GM23338 (cell line): Measurements from ENCODE around the gene FAM83B. TPM values are rescaled to one million over a fixed set of nuclear protein-coding genes. Genes with fewer than 3 reads are reported as not detected.

Experiments
- ATAC-seq: fragments of 200-7000 bp; cut with Tn5 transposase; 3 replicates; pipeline ENCODE4 v1.9.1; 2020
- DNase-seq: peaks from one replicate; pipeline ENCODE4 v3.0.0-alpha.2; 2015; ENCODE audit warnings: low spot score
- H2AFZ ChIP-seq: fragments of 200-600 bp; sonication (generic); 2 replicates; pipeline ENCODE4 v1.8.0; 2016; ENCODE audit warnings: antibody characterized with exemption, mild to moderate bottlenecking, moderate library complexity
- H3F3A ChIP-seq: fragments of 200-600 bp; sonication (generic); replicated peaks from 2 replicates; pipeline ENCODE4 v1.8.0; 2017; ENCODE audit warnings: antibody characterized with exemption, mixed run types, low read depth
- H3K27ac ChIP-seq: fragments of 200-600 bp; sonication (generic); 2 replicates; pipeline ENCODE4 v1.6.1; 2016; ENCODE audit warnings: low read depth
- H3K27me3 ChIP-seq: fragments of 200-600 bp; sonication (generic); 2 replicates; pipeline ENCODE4 v1.8.0; 2016; ENCODE audit warnings: mild to moderate bottlenecking, mixed run types, moderate library complexity; ENCODE audit not compliant: insufficient read depth
- H3K36me3 ChIP-seq: fragments of 200-600 bp; sonication (generic); 2 replicates; pipeline ENCODE4 v1.8.0; 2016; ENCODE audit warnings: mild to moderate bottlenecking; ENCODE audit not compliant: insufficient read depth
- H3K4me1 ChIP-seq: fragments of 200-600 bp; sonication (generic); 2 replicates; pipeline ENCODE4 v1.8.0; 2016; ENCODE audit warnings: mild to moderate bottlenecking, moderate library complexity; ENCODE audit not compliant: insufficient read depth
- H3K4me2 ChIP-seq: fragments of 200-600 bp; sonication (generic); 2 replicates; pipeline ENCODE4 v1.7.1; 2017; ENCODE audit warnings: mixed run types
- H3K4me3 ChIP-seq: fragments of 200-600 bp; sonication (generic); 2 replicates; pipeline ENCODE4 v1.6.1; 2016; ENCODE audit warnings: mixed run types
- H3K79me2 ChIP-seq: fragments of 200-600 bp; sonication (generic); replicated peaks from 2 replicates; pipeline ENCODE4 v1.8.0; 2017; ENCODE audit warnings: mild to moderate bottlenecking; ENCODE audit not compliant: insufficient read depth
- H3K9me2 ChIP-seq: fragments of 200-600 bp; sonication (generic); 2 replicates; pipeline ENCODE4 v1.8.0; 2017; ENCODE audit not compliant: insufficient read depth
- H4K20me1 ChIP-seq: fragments of 200-600 bp; sonication (generic); replicated peaks from 2 replicates; pipeline ENCODE4 v1.8.0; 2017; ENCODE audit warnings: mild to moderate bottlenecking; ENCODE audit not compliant: insufficient read depth
- H3K27ac Mint-ChIP-seq: 2 replicates; pipeline ENCODE4 v1.8.0; 2020; ENCODE audit warnings: inconsistent platforms, mild to moderate bottlenecking, moderate library complexity, mixed read lengths
- H3K27me3 Mint-ChIP-seq: 3 replicates; pipeline ENCODE4 v1.8.0; 2022; ENCODE audit warnings: low read depth, mild to moderate bottlenecking, moderate library complexity, mixed read lengths, inconsistent platforms; ENCODE audit not compliant: insufficient read depth, poor library complexity
- H3K36me3 Mint-ChIP-seq: 3 replicates; pipeline ENCODE4 v1.8.0; 2021; ENCODE audit warnings: low read depth, mild to moderate bottlenecking, inconsistent platforms, moderate library complexity, mixed read lengths
- H3K4me1 Mint-ChIP-seq: 3 replicates; pipeline ENCODE4 v1.8.0; 2020; ENCODE audit warnings: mild to moderate bottlenecking, inconsistent platforms, mixed read lengths
- H3K4me3 Mint-ChIP-seq: 3 replicates; pipeline ENCODE4 v1.8.0; 2021; ENCODE audit warnings: moderate library complexity, mild to moderate bottlenecking, inconsistent platforms, mixed read lengths
- H3K9me3 Mint-ChIP-seq: 3 replicates; pipeline ENCODE4 v1.8.0; 2020; ENCODE audit warnings: moderate library complexity, mild to moderate bottlenecking, inconsistent platforms, mixed read lengths
- CREB1 ChIP-seq: fragments of 250-450 bp; sonication (Bioruptor Pico); IDR thresholded peaks from 2 replicates; pipeline ENCODE4 v1.5.0; 2020; ENCODE audit warnings: low read depth, mild to moderate bottlenecking, moderate library complexity
- EZH2 ChIP-seq: fragments of 200-600 bp; sonication (generic); IDR thresholded peaks from one replicate; pipeline ENCODE4 v1.8.0; 2017; ENCODE audit warnings: antibody characterized with exemption, mild to moderate bottlenecking, low read depth; ENCODE audit not compliant: unreplicated experiment
- EZH2phosphoT487 ChIP-seq: fragments of 200-600 bp; sonication (generic); IDR thresholded peaks from one replicate; pipeline ENCODE4 v1.8.1; 2018; ENCODE audit warnings: antibody characterized with exemption; ENCODE audit not compliant: unreplicated experiment
- JUNB ChIP-seq: IDR thresholded peaks from one replicate; pipeline ENCODE4 v1.6.1; 2016; ENCODE audit warnings: antibody characterized with exemption; ENCODE audit not compliant: unreplicated experiment
- NANOG ChIP-seq: IDR thresholded peaks from 2 replicates; pipeline ENCODE4 v1.6.1; 2016; ENCODE audit warnings: antibody characterized with exemption, borderline replicate concordance
- POLR2AphosphoS5 ChIP-seq: IDR thresholded peaks from 2 replicates; pipeline ENCODE4 v1.6.1; 2016; ENCODE audit warnings: antibody characterized with exemption, low read depth
- STAT1 ChIP-seq: IDR thresholded peaks from one replicate; pipeline ENCODE4 v1.6.1; 2016; ENCODE audit warnings: antibody characterized with exemption; ENCODE audit not compliant: unreplicated experiment
- ZNF114 ChIP-seq: fragments of 250-450 bp; sonication (Bioruptor Pico); IDR thresholded peaks from 2 replicates; pipeline ENCODE4 v1.5.0; 2020; ENCODE audit warnings: mild to moderate bottlenecking, moderate library complexity
- ZNF331 ChIP-seq: fragments of 250-450 bp; sonication (Bioruptor Pico); IDR thresholded peaks from 2 replicates; pipeline ENCODE4 v1.5.0; 2020; ENCODE audit warnings: low read depth, mild to moderate bottlenecking, moderate library complexity
- polyA plus RNA-seq: library from polyadenylated mRNA; unstranded; fragments of >200 nt; fragmentation: Nextera tagmentation; extraction: Ambion mirVana; gene quantifications from 2 replicates; pipeline ENCODE4 v1.2.1, GENCODE V29; 2016
- total RNA-seq: library from RNA; depleted of rRNA; stranded (reverse); fragments of >200 nt; shearing (Covaris generic); gene quantifications from 2 replicates; pipeline ENCODE4 v1.2.3, GENCODE V29; 2014
- TF ChIP-seq, protein P1 (sequence below): IDR thresholded peaks from 2 replicates; pipeline ENCODE4 v1.6.1; 2016; ENCODE audit warnings: antibody characterized with exemption
- TF ChIP-seq, protein P2 (sequence below), 2 experiments: fragments of 200-600 bp in 1 of 2; sonication (generic) in 1 of 2; conservative IDR thresholded peaks; 2 replicates each; pipeline versions ENCODE4 v1.5.1 to v1.6.1; 2016 to 2017; ENCODE audit warnings: antibody characterized with exemption in 2 of 2, low read depth in 2 of 2, mild to moderate bottlenecking in 2 of 2, moderate library complexity in 1 of 2
- TF ChIP-seq, protein P3 (sequence below): fragments of 250-450 bp; sonication (Bioruptor Pico); IDR thresholded peaks from 2 replicates; pipeline ENCODE4 v1.5.0; 2020; ENCODE audit warnings: mild to moderate bottlenecking, moderate library complexity

Gene FAM83B
- total and polyA plus RNA-seq, 2 experiments from 2014 or later = 1.4 to 7.7 TPM

DNA sequence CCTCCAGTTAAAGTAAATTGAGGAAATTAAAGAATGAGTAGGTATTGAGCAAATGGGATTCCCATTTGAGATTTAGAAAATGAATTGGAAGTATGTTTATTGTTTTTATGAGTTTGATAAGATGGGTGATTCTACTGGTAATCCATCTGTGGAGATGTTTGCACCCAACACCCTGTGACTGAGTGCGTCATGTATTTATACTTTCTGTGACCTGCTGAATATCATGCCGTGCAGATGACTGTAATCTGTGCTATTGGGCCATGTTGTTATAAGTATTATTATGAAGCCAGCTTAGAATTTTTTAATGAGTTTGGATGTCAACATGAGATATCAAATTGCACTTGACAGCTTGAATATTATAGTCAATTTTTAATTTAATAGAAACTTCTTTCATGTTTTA, 17.7 kb downstream of the FAM83B start (continued):
- TF ChIP-seq, protein P1, sequence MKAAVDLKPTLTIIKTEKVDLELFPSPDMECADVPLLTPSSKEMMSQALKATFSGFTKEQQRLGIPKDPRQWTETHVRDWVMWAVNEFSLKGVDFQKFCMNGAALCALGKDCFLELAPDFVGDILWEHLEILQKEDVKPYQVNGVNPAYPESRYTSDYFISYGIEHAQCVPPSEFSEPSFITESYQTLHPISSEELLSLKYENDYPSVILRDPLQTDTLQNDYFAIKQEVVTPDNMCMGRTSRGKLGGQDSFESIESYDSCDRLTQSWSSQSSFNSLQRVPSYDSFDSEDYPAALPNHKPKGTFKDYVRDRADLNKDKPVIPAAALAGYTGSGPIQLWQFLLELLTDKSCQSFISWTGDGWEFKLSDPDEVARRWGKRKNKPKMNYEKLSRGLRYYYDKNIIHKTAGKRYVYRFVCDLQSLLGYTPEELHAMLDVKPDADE = no peak
- TF ChIP-seq JUNB = no peak
- TF ChIP-seq NANOG = no peak
- TF ChIP-seq STAT1 = no peak

DNA sequence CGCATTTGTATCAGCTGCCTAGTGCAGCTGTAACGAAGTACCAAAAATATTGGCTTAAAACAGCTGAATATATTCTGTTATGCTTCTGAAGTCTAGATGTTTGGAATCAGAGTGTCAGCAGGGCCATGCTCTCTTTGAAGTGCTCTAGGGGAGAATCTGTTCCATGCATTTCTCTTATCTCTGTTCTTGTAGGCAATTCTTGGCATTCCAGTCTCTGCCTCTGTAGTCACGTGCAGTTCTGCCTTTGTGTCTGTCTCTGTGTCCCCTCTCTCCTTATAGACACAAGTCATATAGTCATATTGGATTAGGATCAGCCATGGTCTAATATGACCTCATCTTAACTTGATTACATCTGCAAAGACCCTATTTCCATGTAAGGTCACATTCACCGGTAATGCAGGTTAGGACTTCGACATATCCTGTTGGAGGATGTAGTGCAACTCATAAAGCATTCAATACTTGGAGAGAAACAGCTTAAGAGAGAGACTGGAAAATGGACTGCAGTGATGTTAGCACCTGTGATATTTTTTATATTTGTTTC, 18.6 kb downstream of the FAM83B start:
- Mint-ChIP-seq H3K27ac (no peak overlapping the region), H3K36me3 (no peaks in the 10 kb centered on the region), H3K4me1 (peaks cover 15% of the 10 kb centered on the region; the same call in 2 of the 3 replicates), H3K27me3 (no peaks in the 10 kb centered on the region), H3K4me3 (no peak overlapping the region), H3K9me3 (no peaks in the 10 kb centered on the region)
- Histone ChIP-seq H3K27me3 (no peaks in the 10 kb centered on the region), H3K9me2 (no peaks in the 10 kb centered on the region), H4K20me1 (no peaks in the 10 kb centered on the region), H3K27ac (no peak overlapping the region), H3K4me3 (no peak overlapping the region), H3K4me2 (no peak overlapping the region), H3F3A (no peaks in the 10 kb centered on the region), H3K79me2 (no peaks in the 10 kb centered on the region), H3K4me1 (peaks cover 11% of the 10 kb centered on the region), H2AFZ (no peak overlapping the region), H3K36me3 (no peaks in the 10 kb centered on the region)
- DNase-seq (peak; percentile 31), ATAC-seq (no peak)
- TF ChIP-seq, protein P2, sequence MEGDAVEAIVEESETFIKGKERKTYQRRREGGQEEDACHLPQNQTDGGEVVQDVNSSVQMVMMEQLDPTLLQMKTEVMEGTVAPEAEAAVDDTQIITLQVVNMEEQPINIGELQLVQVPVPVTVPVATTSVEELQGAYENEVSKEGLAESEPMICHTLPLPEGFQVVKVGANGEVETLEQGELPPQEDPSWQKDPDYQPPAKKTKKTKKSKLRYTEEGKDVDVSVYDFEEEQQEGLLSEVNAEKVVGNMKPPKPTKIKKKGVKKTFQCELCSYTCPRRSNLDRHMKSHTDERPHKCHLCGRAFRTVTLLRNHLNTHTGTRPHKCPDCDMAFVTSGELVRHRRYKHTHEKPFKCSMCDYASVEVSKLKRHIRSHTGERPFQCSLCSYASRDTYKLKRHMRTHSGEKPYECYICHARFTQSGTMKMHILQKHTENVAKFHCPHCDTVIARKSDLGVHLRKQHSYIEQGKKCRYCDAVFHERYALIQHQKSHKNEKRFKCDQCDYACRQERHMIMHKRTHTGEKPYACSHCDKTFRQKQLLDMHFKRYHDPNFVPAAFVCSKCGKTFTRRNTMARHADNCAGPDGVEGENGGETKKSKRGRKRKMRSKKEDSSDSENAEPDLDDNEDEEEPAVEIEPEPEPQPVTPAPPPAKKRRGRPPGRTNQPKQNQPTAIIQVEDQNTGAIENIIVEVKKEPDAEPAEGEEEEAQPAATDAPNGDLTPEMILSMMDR (conservative IDR thresholded peaks at IDR 0.05; ENCODE audit: low read depth in 2 of 2) = no peak
- TF ChIP-seq EZH2 (no peak), JUNB (no peak), EZH2phosphoT487 (no peak), ZNF114 (CRISPR knock-in tag) (no peak), STAT1 (no peak), NANOG (no peak), CREB1 (CRISPR knock-in tag) (no peak), POLR2AphosphoS5 (no peak), ZNF331 (CRISPR knock-in tag) (no peak)
- TF ChIP-seq, protein P1 = no peak
- TF ChIP-seq, protein P3, sequence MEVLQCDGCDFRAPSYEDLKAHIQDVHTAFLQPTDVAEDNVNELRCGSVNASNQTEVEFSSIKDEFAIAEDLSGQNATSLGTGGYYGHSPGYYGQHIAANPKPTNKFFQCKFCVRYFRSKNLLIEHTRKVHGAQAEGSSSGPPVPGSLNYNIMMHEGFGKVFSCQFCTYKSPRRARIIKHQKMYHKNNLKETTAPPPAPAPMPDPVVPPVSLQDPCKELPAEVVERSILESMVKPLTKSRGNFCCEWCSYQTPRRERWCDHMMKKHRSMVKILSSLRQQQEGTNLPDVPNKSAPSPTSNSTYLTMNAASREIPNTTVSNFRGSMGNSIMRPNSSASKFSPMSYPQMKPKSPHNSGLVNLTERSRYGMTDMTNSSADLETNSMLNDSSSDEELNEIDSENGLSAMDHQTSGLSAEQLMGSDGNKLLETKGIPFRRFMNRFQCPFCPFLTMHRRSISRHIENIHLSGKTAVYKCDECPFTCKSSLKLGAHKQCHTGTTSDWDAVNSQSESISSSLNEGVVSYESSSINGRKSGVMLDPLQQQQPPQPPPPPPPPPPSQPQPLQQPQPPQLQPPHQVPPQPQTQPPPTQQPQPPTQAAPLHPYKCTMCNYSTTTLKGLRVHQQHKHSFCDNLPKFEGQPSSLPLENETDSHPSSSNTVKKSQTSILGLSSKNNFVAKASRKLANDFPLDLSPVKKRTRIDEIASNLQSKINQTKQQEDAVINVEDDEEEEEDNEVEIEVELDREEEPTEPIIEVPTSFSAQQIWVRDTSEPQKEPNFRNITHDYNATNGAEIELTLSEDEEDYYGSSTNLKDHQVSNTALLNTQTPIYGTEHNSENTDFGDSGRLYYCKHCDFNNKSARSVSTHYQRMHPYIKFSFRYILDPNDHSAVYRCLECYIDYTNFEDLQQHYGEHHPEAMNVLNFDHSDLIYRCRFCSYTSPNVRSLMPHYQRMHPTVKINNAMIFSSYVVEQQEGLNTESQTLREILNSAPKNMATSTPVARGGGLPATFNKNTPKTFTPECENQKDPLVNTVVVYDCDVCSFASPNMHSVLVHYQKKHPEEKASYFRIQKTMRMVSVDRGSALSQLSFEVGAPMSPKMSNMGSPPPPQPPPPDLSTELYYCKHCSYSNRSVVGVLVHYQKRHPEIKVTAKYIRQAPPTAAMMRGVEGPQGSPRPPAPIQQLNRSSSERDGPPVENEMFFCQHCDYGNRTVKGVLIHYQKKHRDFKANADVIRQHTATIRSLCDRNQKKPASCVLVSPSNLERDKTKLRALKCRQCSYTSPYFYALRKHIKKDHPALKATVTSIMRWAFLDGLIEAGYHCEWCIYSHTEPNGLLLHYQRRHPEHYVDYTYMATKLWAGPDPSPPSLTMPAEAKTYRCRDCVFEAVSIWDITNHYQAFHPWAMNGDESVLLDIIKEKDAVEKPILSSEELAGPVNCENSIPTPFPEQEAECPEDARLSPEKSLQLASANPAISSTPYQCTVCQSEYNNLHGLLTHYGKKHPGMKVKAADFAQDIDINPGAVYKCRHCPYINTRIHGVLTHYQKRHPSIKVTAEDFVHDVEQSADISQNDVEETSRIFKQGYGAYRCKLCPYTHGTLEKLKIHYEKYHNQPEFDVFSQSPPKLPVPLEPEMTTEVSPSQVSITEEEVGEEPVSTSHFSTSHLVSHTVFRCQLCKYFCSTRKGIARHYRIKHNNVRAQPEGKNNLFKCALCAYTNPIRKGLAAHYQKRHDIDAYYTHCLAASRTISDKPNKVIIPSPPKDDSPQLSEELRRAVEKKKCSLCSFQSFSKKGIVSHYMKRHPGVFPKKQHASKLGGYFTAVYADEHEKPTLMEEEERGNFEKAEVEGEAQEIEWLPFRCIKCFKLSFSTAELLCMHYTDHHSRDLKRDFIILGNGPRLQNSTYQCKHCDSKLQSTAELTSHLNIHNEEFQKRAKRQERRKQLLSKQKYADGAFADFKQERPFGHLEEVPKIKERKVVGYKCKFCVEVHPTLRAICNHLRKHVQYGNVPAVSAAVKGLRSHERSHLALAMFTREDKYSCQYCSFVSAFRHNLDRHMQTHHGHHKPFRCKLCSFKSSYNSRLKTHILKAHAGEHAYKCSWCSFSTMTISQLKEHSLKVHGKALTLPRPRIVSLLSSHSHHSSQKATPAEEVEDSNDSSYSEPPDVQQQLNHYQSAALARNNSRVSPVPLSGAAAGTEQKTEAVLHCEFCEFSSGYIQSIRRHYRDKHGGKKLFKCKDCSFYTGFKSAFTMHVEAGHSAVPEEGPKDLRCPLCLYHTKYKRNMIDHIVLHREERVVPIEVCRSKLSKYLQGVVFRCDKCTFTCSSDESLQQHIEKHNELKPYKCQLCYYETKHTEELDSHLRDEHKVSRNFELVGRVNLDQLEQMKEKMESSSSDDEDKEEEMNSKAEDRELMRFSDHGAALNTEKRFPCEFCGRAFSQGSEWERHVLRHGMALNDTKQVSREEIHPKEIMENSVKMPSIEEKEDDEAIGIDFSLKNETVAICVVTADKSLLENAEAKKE (CRISPR knock-in tag) = no peak
